ENCODE data around the gene FAM240A.

Gene FAM240A

DNA sequence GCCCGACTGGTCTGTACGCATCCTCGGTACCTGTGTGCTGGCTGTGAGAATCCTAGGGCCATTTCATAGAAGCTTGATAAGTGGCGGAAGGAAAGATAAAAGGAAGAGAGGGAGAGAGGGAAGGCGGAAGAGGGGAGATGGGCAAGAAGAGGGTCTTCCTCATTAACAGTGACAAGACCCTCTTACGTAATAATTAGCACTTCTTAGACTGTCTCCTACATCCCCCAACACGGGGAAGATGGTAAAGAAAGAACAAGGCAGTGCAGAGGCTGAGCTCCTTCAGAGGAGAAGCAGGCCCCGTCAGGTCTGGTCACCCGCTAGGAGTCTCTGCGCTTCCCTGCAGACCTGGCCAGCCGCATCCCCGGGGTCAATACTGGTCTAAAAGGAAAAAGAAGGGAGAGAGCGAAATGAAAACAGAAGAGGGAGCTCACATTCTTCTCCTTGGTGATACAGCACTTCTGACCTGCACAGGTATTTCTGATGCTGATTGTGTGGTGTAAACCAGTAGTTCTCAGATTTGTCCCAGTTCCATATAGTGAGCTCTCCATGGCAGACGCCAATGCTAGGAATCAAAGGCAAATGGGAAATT is 19.0 kb upstream of the FAM240A start:
- TF ChIP-seq CTCF (IDR thresholded peaks at IDR 0.05; ENCODE audit: low read depth, low read length), result no peak
- DNase-seq (ENCODE audit: low read depth in 2 of 2), result no peak
- H3K4me3 ChIP-seq (replicated peaks in 1 of 2; ENCODE audit: low read depth in 2 of 2, low read length in 2 of 2), result no peak overlapping the region

GRCh38 chr3:46593979-46594378 is 18.3 kb upstream of the FAM240A start:
- no peak for TF ChIP-seq CTCF (IDR thresholded peaks at IDR 0.05; ENCODE audit: low read depth, low read length)
- H3K4me3 ChIP-seq (replicated peaks in 1 of 2; ENCODE audit: low read depth in 2 of 2, low read length in 2 of 2), result no peak overlapping the region
- no peak for DNase-seq (ENCODE audit: low read depth in 2 of 2)

GRCh38 chr3:46594723-46595122 is 17.6 kb upstream of the FAM240A start:
- no peak for DNase-seq (ENCODE audit: low read depth in 2 of 2)
- H3K4me3 ChIP-seq (replicated peaks in 1 of 2; ENCODE audit: low read depth in 2 of 2, low read length in 2 of 2), result no peak overlapping the region
- TF ChIP-seq CTCF (IDR thresholded peaks at IDR 0.05; ENCODE audit: low read depth, low read length), result no peak

GRCh38 chr3:46595819-46596314 is 16.5 kb upstream of the FAM240A start:
- no peak for DNase-seq (ENCODE audit: low read depth in 2 of 2)
- TF ChIP-seq CTCF (IDR thresholded peaks at IDR 0.05; ENCODE audit: low read depth, low read length), result no peak
- H3K4me3 ChIP-seq (replicated peaks in 1 of 2; ENCODE audit: low read depth in 2 of 2, low read length in 2 of 2), result no peak overlapping the region

DNA sequence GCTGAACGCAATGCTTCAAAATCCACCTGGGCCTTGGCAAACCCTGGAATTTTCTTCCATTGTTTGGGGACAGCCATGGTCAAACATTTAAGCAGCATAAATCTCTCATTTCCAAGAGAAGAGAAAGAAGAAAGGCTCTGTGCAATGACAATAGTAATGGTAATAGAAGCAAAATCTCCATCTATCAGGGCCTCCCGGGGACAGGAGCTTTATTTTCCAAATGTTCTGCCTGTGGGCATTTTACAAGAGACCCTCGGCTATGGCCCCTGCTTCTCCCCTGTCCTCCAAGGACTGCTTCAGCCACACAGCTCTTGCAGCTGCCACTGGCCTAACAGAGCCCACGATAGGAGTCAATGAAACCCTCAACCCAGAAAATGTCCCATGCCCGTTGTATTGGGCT is 12.7 kb upstream of the FAM240A start:
- DNase-seq (ENCODE audit: low read depth in 2 of 2), result no peak
- no peak overlapping the region for H3K4me3 ChIP-seq (replicated peaks in 1 of 2; ENCODE audit: low read depth in 2 of 2, low read length in 2 of 2)
- TF ChIP-seq CTCF (IDR thresholded peaks at IDR 0.05; ENCODE audit: low read depth, low read length), result no peak

GRCh38 chr3:46603446-46604046 is 8.8 kb upstream of the FAM240A start:
- TF ChIP-seq CTCF (IDR thresholded peaks at IDR 0.05; ENCODE audit: low read depth, low read length), result no peak
- no peak overlapping the region for H3K4me3 ChIP-seq (replicated peaks in 1 of 2; ENCODE audit: low read depth in 2 of 2, low read length in 2 of 2)
- DNase-seq (ENCODE audit: low read depth in 2 of 2), result no peak

Measured in cardiac fibroblast (primary cell).